Right cardiac atrium (tissue), 5 donors: ENCODE measurements around the gene MMP8. TPM values are rescaled to one million over a fixed set of nuclear protein-coding genes. Genes with fewer than 3 reads are reported as not detected.

Experiments used
- ATAC-seq, 2 donors: fragments of 200-7000 bp; cut with Tn5 transposase; one replicate each; pipeline versions ENCODE4 v1.8.0 to v1.9.1; 2020; ENCODE audit warnings: moderate library complexity in 2 of 2, mild to moderate bottlenecking in 1 of 2
- DNase-seq, 3 donors: peaks; one replicate each; pipeline ENCODE4 v3.0.0-alpha.2; 2020
- H3K27ac ChIP-seq: one replicate; pipeline ENCODE4 v1.5.1; 2013; ENCODE audit warnings: mild to moderate bottlenecking, low read length, control low read depth, moderate library complexity
- H3K27me3 ChIP-seq: one replicate; pipeline ENCODE4 v1.6.1; 2013; ENCODE audit not compliant: control insufficient read depth, insufficient read depth
- H3K4me1 ChIP-seq: one replicate; pipeline ENCODE4 v1.6.1; 2013; ENCODE audit warnings: low read length; ENCODE audit not compliant: control insufficient read depth, insufficient read depth
- H3K4me3 ChIP-seq: one replicate; pipeline ENCODE4 v1.5.1; 2013; ENCODE audit warnings: low read length, control low read depth
- H3K9me3 ChIP-seq: one replicate; pipeline ENCODE4 v1.6.1; 2013; ENCODE audit warnings: low read length; ENCODE audit not compliant: control insufficient read depth
- WGBS: extraction: QIAGEN DNeasy Blood & Tissue Kit; methylation state at CpG from one replicate; pipeline ENCODE4 v1.1.7; 2013; 5-methylcytosine and 5-hydroxymethylcytosine counted together
- intact Hi-C, 4 donors: fragments of 100-400 bp; cut with DNase I; formaldehyde crosslinking; loops; one replicate each; pipeline versions ENCODE4 v1.11.0 to v1.14.0; 2022 to 2023
- long read RNA-seq, 4 donors: library from polyadenylated mRNA; unstranded; transcript quantifications; one replicate each; pipeline ENCODE4 v2.0.0, GENCODE V29; 2020 to 2021
- polyA plus RNA-seq: library from polyadenylated mRNA; stranded (reverse); fragments of 200-250 nt; gene quantifications from one replicate; pipeline ENCODE4 v1.2.3, GENCODE V29; 2013
- total RNA-seq, 4 donors: library from RNA; stranded (reverse); fragmentation: NEBNext Ultra II Directional; extraction: Animal tissue kit (Norgen Biotek cat#: 25700); gene quantifications; one replicate each; pipeline ENCODE4 v1.2.1, GENCODE V29; 2021
- donor health status: healthy with polysubstance abuse.
- donor health status: DM: no; HTN: yes; CAD: no.
- donor health status: DM: no; HTN: no; CAD: no.
- donor health status: DM: no; HTN: yes; CAD: no; lungs with severe emphysema.
- donor health status: DM: yes; HTN: yes; CAD: no.

The MMP8 gene, protein sequence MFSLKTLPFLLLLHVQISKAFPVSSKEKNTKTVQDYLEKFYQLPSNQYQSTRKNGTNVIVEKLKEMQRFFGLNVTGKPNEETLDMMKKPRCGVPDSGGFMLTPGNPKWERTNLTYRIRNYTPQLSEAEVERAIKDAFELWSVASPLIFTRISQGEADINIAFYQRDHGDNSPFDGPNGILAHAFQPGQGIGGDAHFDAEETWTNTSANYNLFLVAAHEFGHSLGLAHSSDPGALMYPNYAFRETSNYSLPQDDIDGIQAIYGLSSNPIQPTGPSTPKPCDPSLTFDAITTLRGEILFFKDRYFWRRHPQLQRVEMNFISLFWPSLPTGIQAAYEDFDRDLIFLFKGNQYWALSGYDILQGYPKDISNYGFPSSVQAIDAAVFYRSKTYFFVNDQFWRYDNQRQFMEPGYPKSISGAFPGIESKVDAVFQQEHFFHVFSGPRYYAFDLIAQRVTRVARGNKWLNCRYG
- total RNA-seq (under 1 TPM in 1 of 4 donors, not detected in 3; 0.06 TPM), polyA plus RNA-seq (0.02 TPM)
- long read RNA-seq, donor 1, result 0 reads
- long read RNA-seq, donor 2, result 0 reads
- long read RNA-seq, donor 3, result 0 reads
- long read RNA-seq, donor 4, result 0 reads

- H3K4me3 ChIP-seq, result no peak within 1 kb of the TSS
- no peaks in the 10 kb centered on the region for H3K4me1 ChIP-seq
- ATAC-seq (no peak), DNase-seq (no peak)
- no peak within 1 kb of the TSS for H3K27ac ChIP-seq
- no peaks in the 10 kb centered on the region for H3K27me3 ChIP-seq
- 37% methylated on average over 2 of the region's 2 CpGs for WGBS
- intact Hi-C loops, result no loop called here
- H3K9me3 ChIP-seq, result no peaks in the 10 kb centered on the region
Measured at GRCh38 chr11:102724904-102725500, at the start of gene MMP8. TSS of gene MMP8 (minus strand) at chr11:102724954. CDS start at chr11:102724855, 99 bp downstream.

- no peaks in the 10 kb centered on the region for H3K9me3 ChIP-seq
- H3K4me1 ChIP-seq, result no peaks in the 10 kb centered on the region
- H3K4me3 ChIP-seq, result no peak overlapping the region
- ATAC-seq (no peak), DNase-seq (no peak)
- intact Hi-C loops, result no loop called here
- no peak overlapping the region for H3K27ac ChIP-seq
- WGBS, result 57% methylated on average over 4 of the region's 4 CpGs
- no peaks in the 10 kb centered on the region for H3K27me3 ChIP-seq
Measured at GRCh38 chr11:102773386-102773785, 48.6 kb upstream of the MMP8 start.

DNA sequence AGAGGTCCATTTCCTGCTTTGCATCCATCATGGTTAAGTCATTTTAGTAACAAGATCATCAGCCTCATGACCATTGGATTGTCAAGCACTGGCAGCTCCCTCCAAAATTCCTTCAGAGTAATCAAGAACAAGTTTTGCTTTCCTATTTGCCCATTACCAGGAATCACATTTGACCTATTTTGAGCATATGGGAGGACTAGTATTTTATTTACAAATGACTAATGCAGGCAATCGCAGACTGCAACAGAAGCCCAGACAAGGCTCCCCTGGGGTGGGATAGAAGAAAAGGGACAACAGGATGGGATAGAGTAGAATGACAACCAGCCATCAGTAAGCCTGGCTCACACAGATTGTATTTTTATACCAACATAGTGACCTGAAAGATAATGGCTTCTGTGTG lies 46.6 kb upstream of the MMP8 start:
- no peak overlapping the region for H3K27ac ChIP-seq
- intact Hi-C loops, result no loop called here
- H3K4me3 ChIP-seq, result no peak overlapping the region
- no peaks in the 10 kb centered on the region for H3K9me3 ChIP-seq
- DNase-seq (no peak), ATAC-seq (no peak)
- no peaks in the 10 kb centered on the region for H3K27me3 ChIP-seq
- H3K4me1 ChIP-seq, result no peaks in the 10 kb centered on the region
- WGBS, result 64% methylated on average over 1 of the region's 1 CpG

DNA sequence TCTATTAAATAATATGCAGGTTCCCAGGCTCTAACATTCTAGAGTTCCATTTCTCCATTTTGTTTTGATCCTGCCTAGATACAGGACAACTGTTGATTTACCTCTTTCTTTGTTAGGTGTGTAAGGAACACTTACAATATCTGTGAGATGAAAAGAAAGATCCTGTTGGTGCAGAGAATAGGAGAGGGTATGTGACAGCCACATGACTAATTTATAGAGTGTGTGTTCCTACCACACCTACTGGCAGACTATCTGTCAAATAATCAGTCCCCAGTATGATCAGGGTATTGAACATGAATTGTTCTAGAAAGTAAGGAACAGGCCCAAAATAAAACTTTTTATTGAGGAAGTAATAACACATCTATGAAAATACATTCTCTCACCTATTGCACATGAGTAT lies 45.4 kb upstream of the MMP8 start:
- no peak overlapping the region for H3K27ac ChIP-seq
- DNase-seq, result no peak
- no peaks in the 10 kb centered on the region for H3K27me3 ChIP-seq
- intact Hi-C loops, result no loop called here
- H3K9me3 ChIP-seq, result no peaks in the 10 kb centered on the region
- no peak overlapping the region for H3K4me3 ChIP-seq
- no peak for ATAC-seq
- no peaks in the 10 kb centered on the region for H3K4me1 ChIP-seq

DNA sequence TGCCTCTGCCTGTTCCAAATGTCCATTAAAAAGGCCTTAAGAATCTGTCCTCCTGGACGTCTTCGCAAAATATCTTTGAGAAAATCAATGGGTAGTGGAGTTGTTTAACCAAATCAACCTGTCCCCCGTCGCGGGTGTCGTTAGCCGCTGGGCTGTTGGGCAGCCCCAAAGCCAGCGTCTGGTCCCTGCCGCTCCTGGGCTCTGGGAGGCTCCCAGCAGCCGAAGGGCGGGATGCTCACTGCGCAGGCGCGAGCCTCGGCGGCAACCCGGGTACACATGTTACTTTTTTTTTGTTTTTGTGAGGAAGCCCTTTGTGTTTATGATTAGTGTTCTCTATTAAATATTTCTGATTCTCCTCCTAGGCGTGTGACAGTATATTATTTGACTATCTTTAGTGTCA lies 43.0 kb upstream of the MMP8 start:
- no peak overlapping the region for H3K27ac ChIP-seq
- no peaks in the 10 kb centered on the region for H3K9me3 ChIP-seq
- 72% methylated on average over 18 of the region's 18 CpGs for WGBS
- DNase-seq, result peak in 1 of 3 donors; percentile 39
- intact Hi-C loops, result no loop called here
- no peak overlapping the region for H3K4me3 ChIP-seq
- no peak for ATAC-seq
- H3K27me3 ChIP-seq, result no peaks in the 10 kb centered on the region
- H3K4me1 ChIP-seq, result no peaks in the 10 kb centered on the region

GRCh38 chr11:102763440-102763839 lies 38.7 kb upstream of the MMP8 start:
- 56% methylated on average over 2 of the region's 2 CpGs for WGBS
- DNase-seq (no peak), ATAC-seq (no peak)
- intact Hi-C loops, result no loop called here
- H3K4me1 ChIP-seq, result no peaks in the 10 kb centered on the region
- H3K9me3 ChIP-seq, result no peaks in the 10 kb centered on the region
- no peak overlapping the region for H3K27ac ChIP-seq
- H3K4me3 ChIP-seq, result no peak overlapping the region
- no peaks in the 10 kb centered on the region for H3K27me3 ChIP-seq

- Histone ChIP-seq H3K4me1 (no peaks in the 10 kb centered on the region), H3K4me3 (no peak overlapping the region), H3K27ac (no peak overlapping the region), H3K9me3 (no peaks in the 10 kb centered on the region), H3K27me3 (no peaks in the 10 kb centered on the region)
- DNase-seq, result no peak
- 72% methylated on average over 2 of the region's 2 CpGs for whole genome bisulfite sequencing
- intact Hi-C loops, result no loop called here
- no peak for ATAC-seq
Measured at GRCh38 chr11:102762361-102762767, 37.6 kb upstream of the MMP8 start.

DNA sequence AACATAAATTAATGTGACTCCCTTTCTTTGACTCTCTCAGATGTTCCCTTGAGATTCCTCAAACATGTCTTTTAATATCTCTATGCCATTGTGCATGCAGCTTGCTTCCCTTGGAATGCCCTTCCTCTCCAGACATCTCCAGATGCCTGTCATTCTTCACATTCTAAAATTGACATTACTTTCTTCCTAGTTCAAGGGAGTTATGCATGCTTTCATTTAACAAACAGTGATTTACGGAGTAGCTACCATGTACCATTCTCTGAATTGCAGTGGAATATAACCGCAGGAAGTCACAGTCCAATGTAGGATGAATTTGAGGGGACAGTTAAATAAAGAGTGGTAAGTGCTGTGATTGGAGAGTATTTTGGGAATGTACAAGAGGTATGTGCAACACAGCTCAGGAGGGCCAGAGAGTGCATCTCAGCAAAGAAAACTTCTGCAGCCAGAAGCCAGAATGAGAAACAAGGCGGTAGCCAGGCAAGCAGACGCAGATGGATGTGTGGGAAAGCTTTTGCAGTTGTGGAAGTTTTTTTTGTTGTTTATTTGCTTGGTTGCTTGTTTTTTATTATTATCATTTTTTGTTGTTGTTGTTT lies 37.0 kb upstream of the MMP8 start:
- no peaks in the 10 kb centered on the region for H3K9me3 ChIP-seq
- no peak overlapping the region for H3K27ac ChIP-seq
- no peaks in the 10 kb centered on the region for H3K4me1 ChIP-seq
- intact Hi-C loops, result no loop called here
- no peak overlapping the region for H3K4me3 ChIP-seq
- 60% methylated on average over 4 of the region's 4 CpGs for WGBS
- no peaks in the 10 kb centered on the region for H3K27me3 ChIP-seq
- ATAC-seq, result no peak
- DNase-seq, result no peak

DNA sequence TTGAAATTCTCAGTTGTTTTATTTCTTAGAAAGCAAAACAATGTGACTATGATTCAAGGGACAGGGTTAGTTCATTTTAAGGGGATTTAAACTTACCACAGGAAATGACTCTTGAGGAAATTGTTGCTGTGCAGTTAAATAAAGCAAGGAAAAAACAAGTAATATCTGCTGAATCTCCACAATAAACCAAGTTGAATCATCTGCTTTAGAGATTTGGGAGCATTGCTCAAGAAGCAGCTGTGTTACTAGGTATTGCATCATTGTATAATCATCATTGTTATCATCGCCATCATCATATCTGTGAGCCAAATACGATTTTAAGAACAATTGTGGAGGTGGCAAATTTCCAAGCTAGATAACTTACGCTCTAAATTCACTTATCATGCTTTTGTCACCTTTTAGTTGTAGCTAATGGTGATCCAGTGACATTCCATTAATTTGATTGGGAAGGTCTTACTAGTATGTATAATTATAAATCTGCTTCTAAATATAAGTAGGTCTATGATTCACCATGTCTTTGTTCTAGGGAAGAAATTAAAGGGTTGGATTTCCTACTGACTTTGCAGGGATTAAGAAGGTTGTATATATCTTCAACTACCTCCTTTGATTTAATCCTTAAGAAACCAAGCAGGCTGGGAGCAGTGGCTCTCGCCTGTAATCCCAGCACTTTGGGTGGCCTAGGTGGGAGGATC lies 35.7 kb upstream of the MMP8 start:
- H3K27ac ChIP-seq, result no peak overlapping the region
- intact Hi-C loops, result no loop called here
- ATAC-seq (no peak), DNase-seq (no peak)
- WGBS, result 46% methylated on average over 4 of the region's 4 CpGs
- H3K9me3 ChIP-seq, result no peaks in the 10 kb centered on the region
- no peaks in the 10 kb centered on the region for H3K4me1 ChIP-seq
- no peak overlapping the region for H3K4me3 ChIP-seq
- no peaks in the 10 kb centered on the region for H3K27me3 ChIP-seq

- WGBS, result 53% methylated on average over 2 of the region's 2 CpGs
- no peak overlapping the region for H3K27ac ChIP-seq
- H3K4me3 ChIP-seq, result no peak overlapping the region
- no peaks in the 10 kb centered on the region for H3K27me3 ChIP-seq
- intact Hi-C loops, result no loop called here
- no peaks in the 10 kb centered on the region for H3K4me1 ChIP-seq
- no peak for ATAC-seq
- H3K9me3 ChIP-seq, result no peaks in the 10 kb centered on the region
- no peak for DNase-seq
Measured at GRCh38 chr11:102757823-102758549, 33.2 kb upstream of the MMP8 start.
